Hematopoietic multipotent progenitor cell (in vitro differentiated cells): ENCODE results near the gene ZNF385B. TPM values are rescaled to one million over a fixed set of nuclear protein-coding genes. Genes with fewer than 3 reads are reported as not detected.
A peak's percentile ranks its signal among the peaks of the same experiment; 100 is the strongest.

Experiments used
- DNase-seq, 3 donors: peaks; one replicate each; pipeline ENCODE4 v3.0.0-alpha.2; 2011 to 2015; ENCODE audit warnings: low read depth in 2 of 3, low spot score in 2 of 3
- small RNA-seq: library from RNA; depleted of rRNA; stranded (forward); fragments of <200 nt; gene quantifications from one replicate; pipeline ENCODE3, GENCODE V24; 2012
- total RNA-seq: library from RNA; depleted of rRNA; stranded (reverse); fragments of >200 nt; gene quantifications from one replicate; pipeline ENCODE4 v1.2.3, GENCODE V29; 2012

ZNF385B gene
- total RNA-seq, 1 donor: not detected

GRCh38 chr2:179422037-179422643 lies 439.3 kb downstream of the ZNF385B start:
- peak in 2 of 3 donors; percentile 56 to 75 for DNase-seq

- no peak for DNase-seq
Observed at GRCh38 chr2:179417436-179417949, 443.9 kb downstream of the ZNF385B start.

GRCh38 chr2:179412112-179412511 lies 449.3 kb downstream of the ZNF385B start:
- DNase-seq: no peak

- peak in 2 of 3 donors; percentile 37 to 76 for DNase-seq
Observed at GRCh38 chr2:179410552-179411356, 450.7 kb downstream of the ZNF385B start.

- no peak for DNase-seq
Observed at GRCh38 chr2:179403624-179404023, 457.8 kb downstream of the ZNF385B start.

- no peak for DNase-seq
Observed at GRCh38 chr2:179393481-179393880, 467.9 kb downstream of the ZNF385B start.

Small RNAs within 50 kb of the gene (small RNA-seq; reads per million reads assigned to genes)
- gene MIR1258: not detected

Other genes with a start within 250 kb of the ZNF385B start
- gene CWC22, start 145.7 kb upstream of the ZNF385B start, total RNA-seq: 4.8 TPM